Activated CD8-positive, alpha-beta memory T cell treated with anti-CD3 and anti-CD28 coated beads for 1 hour (primary cell): ENCODE measurements around the gene JSRP1.

Experiments
- DNase-seq, 2 donors: peaks; one replicate each; pipeline ENCODE4 v3.0.0-alpha.2; 2020; ENCODE audit warnings: low read depth in 1 of 2; ENCODE audit errors: extremely low read depth in 1 of 2

Gene JSRP1

GRCh38 chr19:2232286-2233151, 23.7 kb downstream of the JSRP1 start:
- DNase-seq, result no peak

- no peak for DNase-seq
Observed at GRCh38 chr19:2231621-2232221, 24.5 kb downstream of the JSRP1 start.

GRCh38 chr19:2230807-2231533, 25.2 kb downstream of the JSRP1 start:
- DNase-seq, result no peak

GRCh38 chr19:2230033-2230531, 26.1 kb downstream of the JSRP1 start:
- no peak for DNase-seq

- DNase-seq, result no peak
Observed at GRCh38 chr19:2229103-2230032, 26.8 kb downstream of the JSRP1 start.

- DNase-seq, result no peak
Observed at GRCh38 chr19:2228157-2229030, 27.8 kb downstream of the JSRP1 start.

GRCh38 chr19:2227415-2228156, 28.6 kb downstream of the JSRP1 start:
- no peak for DNase-seq

GRCh38 chr19:2226840-2227360, 29.3 kb downstream of the JSRP1 start:
- no peak for DNase-seq

GRCh38 chr19:2226051-2226839, 30.0 kb downstream of the JSRP1 start:
- DNase-seq, result no peak

- no peak for DNase-seq
Observed at GRCh38 chr19:2225415-2226050, 30.7 kb downstream of the JSRP1 start.

- DNase-seq, result no peak
Observed at GRCh38 chr19:2224754-2225349, 31.4 kb downstream of the JSRP1 start.

GRCh38 chr19:2223959-2224358, 32.3 kb downstream of the JSRP1 start:
- no peak for DNase-seq

- DNase-seq, result no peak
Observed at GRCh38 chr19:2223391-2223790, 32.8 kb downstream of the JSRP1 start.

GRCh38 chr19:2221918-2222317, 34.3 kb downstream of the JSRP1 start:
- DNase-seq, result no peak

GRCh38 chr19:2221250-2221831, 34.9 kb downstream of the JSRP1 start:
- DNase-seq, result no peak

GRCh38 chr19:2219726-2220125, 36.5 kb downstream of the JSRP1 start:
- DNase-seq, result no peak

- no peak for DNase-seq
Observed at GRCh38 chr19:2217591-2217990, 38.6 kb downstream of the JSRP1 start.
